A673 (cell line): Measurements from ENCODE around the gene BCL2L1. TPM values are rescaled to one million over a fixed set of nuclear protein-coding genes. Genes with fewer than 3 reads are reported as not detected.

Source experiments
- BruUV-seq: library from RNA; stranded (reverse); fragments of 400-500 nt; replicated peaks from 2 replicates; lab custom pipeline; 2021; lab: Mats Ljungman, UMichigan
- CTCF ChIA-PET: fragments of 300-600 bp; sonication (Branson Sonifier 250); formaldehyde crosslinking; loops from one replicate; lab custom pipeline; 2022; ENCODE audit warnings: antibody characterized with exemption; lab: Charles Lee
- POLR2A ChIA-PET: fragments of 300-600 bp; sonication (Branson Sonifier 250); formaldehyde crosslinking; loops from one replicate; lab custom pipeline; 2022; ENCODE audit warnings: antibody characterized with exemption; ENCODE audit not compliant: low non-redundant PET; lab: Charles Lee
- DNase-seq: peaks from one replicate; pipeline ENCODE4 v3.0.0-alpha.2; 2015; ENCODE audit warnings: low spot score
- H3K27ac ChIP-seq: fragments of 200-600 bp; sonication (generic); 2 replicates; pipeline ENCODE4 v1.5.1; 2016; ENCODE audit warnings: mixed run types, low read depth, mild to moderate bottlenecking, mixed read lengths, antibody characterized with exemption, low read length; ENCODE audit not compliant: poor library complexity, severe bottlenecking
- H3K27me3 ChIP-seq: fragments of 200-600 bp; sonication (generic); replicated peaks from 2 replicates; pipeline ENCODE4 v1.6.1; 2017; ENCODE audit warnings: mixed run types, low read depth, mild to moderate bottlenecking, mixed read lengths, antibody characterized with exemption, low read length; ENCODE audit not compliant: insufficient read depth, poor library complexity
- H3K36me3 ChIP-seq: fragments of 200-600 bp; sonication (generic); 2 replicates; pipeline ENCODE4 v1.6.1; 2016; ENCODE audit warnings: mixed run types, mild to moderate bottlenecking, mixed read lengths, antibody characterized with exemption, low read length; ENCODE audit not compliant: insufficient read depth, poor library complexity, severe bottlenecking
- H3K4me1 ChIP-seq: fragments of 200-600 bp; sonication (generic); 2 replicates; pipeline ENCODE4 v1.6.1; 2017; ENCODE audit warnings: mixed run types, mild to moderate bottlenecking, mixed read lengths, antibody characterized with exemption, low read length; ENCODE audit not compliant: insufficient read depth, poor library complexity, severe bottlenecking
- H3K4me3 ChIP-seq: fragments of 200-600 bp; sonication (generic); 2 replicates; pipeline ENCODE4 v1.5.1; 2016; ENCODE audit warnings: low read depth, mixed run types, mild to moderate bottlenecking, mixed read lengths, low read length; ENCODE audit not compliant: poor library complexity, severe bottlenecking
- H3K9me3 ChIP-seq: fragments of 200-600 bp; sonication (generic); 2 replicates; pipeline ENCODE4 v1.6.1; 2016; ENCODE audit warnings: mixed run types, low read depth, mild to moderate bottlenecking, mixed read lengths, antibody characterized with exemption, low read length; ENCODE audit not compliant: poor library complexity, severe bottlenecking
- CTCF ChIP-seq: fragments of 300-800, 200-600 bp; sonication (generic); conservative IDR thresholded peaks from 2 replicates; pipeline ENCODE4 v1.5.1; 2017; ENCODE audit warnings: low read depth, mild to moderate bottlenecking, antibody characterized with exemption, low read length, moderate library complexity, mixed read lengths
- EZH2 ChIP-seq: fragments of 200-600 bp; sonication (generic); IDR thresholded peaks from 2 replicates; pipeline ENCODE4 v1.6.1; 2017; ENCODE audit warnings: borderline replicate concordance, low read depth, mild to moderate bottlenecking, mixed read lengths, antibody characterized with exemption, low read length; ENCODE audit not compliant: poor library complexity, severe bottlenecking
- intact Hi-C: fragments of 100-400 bp; cut with micrococcal nuclease; formaldehyde crosslinking; loops from one replicate; pipeline ENCODE4 v1.10.0; 2022; ENCODE audit not compliant: unreplicated experiment
- total RNA-seq: library from RNA; stranded (reverse); gene quantifications from 2 replicates; pipeline ENCODE4 v1.2.3, GENCODE V29; 2021

BCL2L1 gene
- total RNA-seq, 1 experiment from 2014 or later: 47.8 TPM

GRCh38 chr20:31637660-31638059 is 85.0 kb downstream of the BCL2L1 start, which contains the start of gene COX4I2:
Gene COX4I2, plus strand, starts transcription at chr20:31637912. Its CDS starts 1,106 bp downstream, at chr20:31639018.
- no peak within 1 kb of the TSS for H3K4me3 ChIP-seq
- no peak for TF ChIP-seq CTCF
- no peak for TF ChIP-seq EZH2
- no peak for DNase-seq
- ChIA-PET CTCF (no interaction called here), POLR2A (no interaction called here)
- no TSS peak for BruUV-seq
- H3K27ac ChIP-seq: no peak within 1 kb of the TSS
- H3K36me3 ChIP-seq: no peaks in the 10 kb centered on the region
- H3K27me3 ChIP-seq: no peaks in the 10 kb centered on the region
- no peaks in the 10 kb centered on the region for H3K4me1 ChIP-seq
- intact Hi-C loops: no loop called here
- H3K9me3 ChIP-seq: no peaks in the 10 kb centered on the region

GRCh38 chr20:31633339-31633914 is 89.2 kb downstream of the BCL2L1 start:
- no TSS peak for BruUV-seq
- Histone ChIP-seq H3K36me3 (no peaks in the 10 kb centered on the region), H3K4me1 (no peaks in the 10 kb centered on the region), H3K27me3 (no peaks in the 10 kb centered on the region), H3K27ac (no peak overlapping the region), H3K4me3 (no peak overlapping the region), H3K9me3 (no peaks in the 10 kb centered on the region)
- TF ChIP-seq CTCF (no peak), EZH2 (no peak)
- intact Hi-C loops: no loop called here
- ChIA-PET CTCF (interaction anchor here (0.6 to 3.6 kb wide), 16 partner anchors 8 to 569 kb away, joined by 3 to 71 read pairs (median 7); partner anchors contain the start of genes BCL2L1 and ID1), POLR2A (interaction anchor here (0.6 kb wide), 2 partner anchors 60 to 127 kb away, joined by 5 to 6 read pairs; no protein-coding TSS in a partner anchor)
- no peak for DNase-seq

- POLR2A ChIA-PET: interaction anchor here (0.5 to 0.6 kb wide), 3 partner anchors 59 to 160 kb away, joined by 6 to 10 read pairs (median 6); no protein-coding TSS in a partner anchor
- DNase-seq: no peak
- Histone ChIP-seq H3K4me3 (no peak overlapping the region), H3K27me3 (no peaks in the 10 kb centered on the region), H3K9me3 (no peaks in the 10 kb centered on the region), H3K27ac (no peak overlapping the region), H3K4me1 (no peaks in the 10 kb centered on the region), H3K36me3 (no peaks in the 10 kb centered on the region)
- CTCF ChIA-PET: interaction anchor here (0.7 to 3.6 kb wide), 4 partner anchors 8 to 91 kb away, joined by 3 to 71 read pairs (median 4); partner anchors contain the start of gene BCL2L1
- no TSS peak for BruUV-seq
- intact Hi-C loops: no loop called here
- TF ChIP-seq CTCF: no peak
- TF ChIP-seq EZH2: no peak
Observed at GRCh38 chr20:31632548-31633338, 89.9 kb downstream of the BCL2L1 start.
